ENCODE data around the gene TMPRSS4.

DNA sequence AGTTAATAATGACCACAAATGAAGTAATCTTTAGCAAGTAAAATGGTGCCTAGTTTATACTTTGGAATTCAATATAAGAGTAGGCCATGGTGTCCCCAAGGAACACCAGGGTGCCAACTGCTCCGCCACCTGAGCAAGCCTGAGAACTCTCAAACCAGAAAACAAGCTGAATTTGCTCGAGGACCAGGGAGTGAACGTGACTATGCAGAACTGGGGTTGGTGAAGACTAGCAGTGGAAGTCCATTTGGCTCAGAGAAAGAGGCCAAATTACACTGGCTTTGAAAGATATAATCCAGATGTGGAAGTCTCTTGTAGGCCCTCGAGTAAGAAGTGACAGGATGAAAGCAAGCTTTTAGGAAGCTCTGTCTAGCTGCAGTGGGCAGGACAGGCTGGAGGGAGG is 18.6 kb downstream of the TMPRSS4 start:
- TF ChIP-seq, protein P1, sequence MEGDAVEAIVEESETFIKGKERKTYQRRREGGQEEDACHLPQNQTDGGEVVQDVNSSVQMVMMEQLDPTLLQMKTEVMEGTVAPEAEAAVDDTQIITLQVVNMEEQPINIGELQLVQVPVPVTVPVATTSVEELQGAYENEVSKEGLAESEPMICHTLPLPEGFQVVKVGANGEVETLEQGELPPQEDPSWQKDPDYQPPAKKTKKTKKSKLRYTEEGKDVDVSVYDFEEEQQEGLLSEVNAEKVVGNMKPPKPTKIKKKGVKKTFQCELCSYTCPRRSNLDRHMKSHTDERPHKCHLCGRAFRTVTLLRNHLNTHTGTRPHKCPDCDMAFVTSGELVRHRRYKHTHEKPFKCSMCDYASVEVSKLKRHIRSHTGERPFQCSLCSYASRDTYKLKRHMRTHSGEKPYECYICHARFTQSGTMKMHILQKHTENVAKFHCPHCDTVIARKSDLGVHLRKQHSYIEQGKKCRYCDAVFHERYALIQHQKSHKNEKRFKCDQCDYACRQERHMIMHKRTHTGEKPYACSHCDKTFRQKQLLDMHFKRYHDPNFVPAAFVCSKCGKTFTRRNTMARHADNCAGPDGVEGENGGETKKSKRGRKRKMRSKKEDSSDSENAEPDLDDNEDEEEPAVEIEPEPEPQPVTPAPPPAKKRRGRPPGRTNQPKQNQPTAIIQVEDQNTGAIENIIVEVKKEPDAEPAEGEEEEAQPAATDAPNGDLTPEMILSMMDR (IDR thresholded peaks at IDR 0.05), result no peak
- no peak for TF ChIP-seq POLR2A (IDR thresholded peaks at IDR 0.05)
